C4-2B (cell line): ENCODE results near the gene OR7C1.

Experiments used
- CTCF ChIP-seq: fragments of 450-650 bp; conservative IDR thresholded peaks from 2 replicates; pipeline ENCODE4 v1.5.1; 2017; ENCODE audit warnings: mild to moderate bottlenecking
- ZFX ChIP-seq: fragments of 450-650 bp; IDR thresholded peaks from 2 replicates; pipeline ENCODE4 v1.6.1; 2017

- TF ChIP-seq CTCF (no peak), ZFX (no peak)
Observed at GRCh38 chr19:14748601-14749000, 86.4 kb downstream of the OR7C1 start.
